EH (cell line): ENCODE measurements around the gene PSTPIP1.

ENCODE experiments used
- DNase-seq: peaks from one replicate; pipeline ENCODE4 v3.0.0-alpha.2; 2015; ENCODE audit warnings: low read depth

Gene PSTPIP1

GRCh38 chr15:77042955-77043920 lies 48.3 kb downstream of the PSTPIP1 start:
- no peak for DNase-seq

- DNase-seq: no peak
These were observed 49.5 kb downstream of the PSTPIP1 start for GRCh38 chr15:77044228-77045042.

- no peak for DNase-seq
These were observed 51.1 kb downstream of the PSTPIP1 start for GRCh38 chr15:77045985-77046384.

GRCh38 chr15:77046704-77047412 lies 51.9 kb downstream of the PSTPIP1 start:
- no peak for DNase-seq

GRCh38 chr15:77048135-77048876 lies 53.4 kb downstream of the PSTPIP1 start:
- DNase-seq: peak; percentile 67

- no peak for DNase-seq
These were observed 57.6 kb downstream of the PSTPIP1 start for GRCh38 chr15:77052556-77052955.

GRCh38 chr15:77053709-77054108 lies 58.8 kb downstream of the PSTPIP1 start:
- DNase-seq: no peak

GRCh38 chr15:77057072-77057471 lies 62.1 kb downstream of the PSTPIP1 start:
- DNase-seq: no peak

GRCh38 chr15:77057685-77058084 lies 62.8 kb downstream of the PSTPIP1 start:
- no peak for DNase-seq

- no peak for DNase-seq
These were observed 63.5 kb downstream of the PSTPIP1 start for GRCh38 chr15:77058468-77058867.

GRCh38 chr15:77059786-77060361 lies 64.9 kb downstream of the PSTPIP1 start:
- peak; percentile 43 for DNase-seq

GRCh38 chr15:77060546-77060945 lies 65.6 kb downstream of the PSTPIP1 start:
- peak; percentile 51 for DNase-seq

- no peak for DNase-seq
These were observed 68.3 kb downstream of the PSTPIP1 start for GRCh38 chr15:77063249-77063648.

GRCh38 chr15:77064063-77064462 lies 69.1 kb downstream of the PSTPIP1 start:
- no peak for DNase-seq

- no peak for DNase-seq
These were observed 69.8 kb downstream of the PSTPIP1 start for GRCh38 chr15:77064539-77065308.

- DNase-seq: peak; percentile 80
These were observed 72.2 kb downstream of the PSTPIP1 start for GRCh38 chr15:77066971-77067690.

- no peak for DNase-seq
These were observed 72.9 kb downstream of the PSTPIP1 start for GRCh38 chr15:77067691-77068367.

- no peak for DNase-seq
These were observed 73.7 kb downstream of the PSTPIP1 start for GRCh38 chr15:77068633-77069032.

GRCh38 chr15:77069521-77070121 lies 74.7 kb downstream of the PSTPIP1 start:
- no peak for DNase-seq
